ENCODE data around the gene RPL10L. TPM values are rescaled to one million over a fixed set of nuclear protein-coding genes. Genes with fewer than 3 reads are reported as not detected.

RPL10L gene
- total and polyA plus RNA-seq, 9 of the 15 experiments (the other 6 are each of a cell fraction or from before 2014, with no cell fraction given), result not detected

DNA sequence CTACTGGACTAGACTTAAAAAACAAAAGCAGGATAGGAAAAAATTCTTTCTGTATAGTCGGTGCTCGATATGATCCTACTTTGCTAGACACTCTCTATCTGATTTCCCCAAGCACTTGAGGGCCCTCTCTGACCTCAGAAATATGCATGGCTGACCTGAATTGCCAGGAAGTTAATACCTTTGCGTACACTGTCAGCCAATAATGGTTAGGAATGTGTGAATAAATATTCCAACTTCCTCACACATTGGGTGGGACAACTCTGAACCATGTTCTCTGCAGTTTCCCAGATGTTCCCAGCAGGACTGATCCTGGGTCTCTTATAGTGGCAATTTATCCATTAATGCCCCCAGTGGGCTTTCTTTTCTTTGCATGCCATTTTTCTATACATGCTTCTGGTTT lies 20.5 kb upstream of the RPL10L start:
- CTCF ChIA-PET (ENCODE audit: low intra/inter-chr PET ratio), result no interaction called here
- in situ Hi-C loops (cut with MboI), result no loop called here
- FAIRE-seq, result no peak

More for the DNA sequence above, 20.5 kb upstream of the RPL10L start:
- POLR2A ChIA-PET, result no interaction called here
- Histone ChIP-seq H3K9ac (ENCODE audit: insufficient read depth in 1 of 2, low read depth in 2 of 2, low read length in 2 of 2) (no peak overlapping the region), H3K27ac (ENCODE audit: extremely low read depth, low read depth, low read length) (no peak overlapping the region), H2AFZ (ENCODE audit: low read depth, low read length) (no peak overlapping the region), H3K9me3 (replicated peaks; ENCODE audit: control insufficient read depth, insufficient read depth, low read depth, low read length) (no peaks in the 10 kb centered on the region), H3K36me3 (ENCODE audit: control insufficient read depth, insufficient read depth, low read length) (no peaks in the 10 kb centered on the region), H3K27me3 (ENCODE audit: control insufficient read depth in 2 of 2, insufficient read depth in 2 of 2, low read length in 2 of 2) (no peaks in the 10 kb centered on the region), H3K79me2 (ENCODE audit: control insufficient read depth, insufficient read depth, low read length) (no peaks in the 10 kb centered on the region), H3K9me1 (ENCODE audit: control insufficient read depth, insufficient read depth, low read length) (no peaks in the 10 kb centered on the region), H3K4me1 (replicated peaks in 1 of 2; ENCODE audit: control insufficient read depth in 2 of 2, insufficient read depth in 2 of 2, low read length in 2 of 2) (no peaks in the 10 kb centered on the region), H4K20me1 (replicated peaks; ENCODE audit: control insufficient read depth, insufficient read depth, low read length) (no peaks in the 10 kb centered on the region), H3K4me3 (no peak overlapping the region), H3K4me2 (ENCODE audit: insufficient read depth, low read length) (no peak overlapping the region)
- intact Hi-C loops (cut with micrococcal nuclease), result no loop called here
- 0% methylated on average over 3 of the region's 3 CpGs for WGBS (ENCODE audit: insufficient coverage, low coverage, missing lambda C conversion rate)
- no TSS peak for BruUV-seq (replicated peaks)
- no peak for DNase-seq (ENCODE audit: extremely low read depth in 1 of 4, low spot score in 3 of 4)
- TF ChIP-seq ZNF140 (CRISPR knock-in tag; IDR thresholded peaks at IDR 0.05) (no peak), MYNN (IDR thresholded peaks at IDR 0.05) (no peak), MYNN (CRISPR knock-in tag; IDR thresholded peaks at IDR 0.05) (no peak)
- TF ChIP-seq, protein P1, sequence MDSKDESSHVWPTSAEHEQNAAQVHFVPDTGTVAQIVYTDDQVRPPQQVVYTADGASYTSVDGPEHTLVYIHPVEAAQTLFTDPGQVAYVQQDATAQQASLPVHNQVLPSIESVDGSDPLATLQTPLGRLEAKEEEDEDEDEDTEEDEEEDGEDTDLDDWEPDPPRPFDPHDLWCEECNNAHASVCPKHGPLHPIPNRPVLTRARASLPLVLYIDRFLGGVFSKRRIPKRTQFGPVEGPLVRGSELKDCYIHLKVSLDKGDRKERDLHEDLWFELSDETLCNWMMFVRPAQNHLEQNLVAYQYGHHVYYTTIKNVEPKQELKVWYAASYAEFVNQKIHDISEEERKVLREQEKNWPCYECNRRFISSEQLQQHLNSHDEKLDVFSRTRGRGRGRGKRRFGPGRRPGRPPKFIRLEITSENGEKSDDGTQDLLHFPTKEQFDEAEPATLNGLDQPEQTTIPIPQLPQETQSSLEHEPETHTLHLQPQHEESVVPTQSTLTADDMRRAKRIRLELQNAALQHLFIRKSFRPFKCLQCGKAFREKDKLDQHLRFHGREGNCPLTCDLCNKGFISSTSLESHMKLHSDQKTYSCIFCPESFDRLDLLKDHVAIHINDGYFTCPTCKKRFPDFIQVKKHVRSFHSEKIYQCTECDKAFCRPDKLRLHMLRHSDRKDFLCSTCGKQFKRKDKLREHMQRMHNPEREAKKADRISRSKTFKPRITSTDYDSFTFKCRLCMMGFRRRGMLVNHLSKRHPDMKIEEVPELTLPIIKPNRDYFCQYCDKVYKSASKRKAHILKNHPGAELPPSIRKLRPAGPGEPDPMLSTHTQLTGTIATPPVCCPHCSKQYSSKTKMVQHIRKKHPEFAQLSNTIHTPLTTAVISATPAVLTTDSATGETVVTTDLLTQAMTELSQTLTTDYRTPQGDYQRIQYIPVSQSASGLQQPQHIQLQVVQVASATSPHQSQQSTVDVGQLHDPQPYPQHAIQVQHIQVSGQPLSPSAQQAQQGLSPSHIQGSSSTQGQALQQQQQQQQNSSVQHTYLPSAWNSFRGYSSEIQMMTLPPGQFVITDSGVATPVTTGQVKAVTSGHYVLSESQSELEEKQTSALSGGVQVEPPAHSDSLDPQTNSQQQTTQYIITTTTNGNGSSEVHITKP (IDR thresholded peaks at IDR 0.05; ENCODE audit: partially characterized antibody), result no peak
- TF ChIP-seq, protein P2, sequence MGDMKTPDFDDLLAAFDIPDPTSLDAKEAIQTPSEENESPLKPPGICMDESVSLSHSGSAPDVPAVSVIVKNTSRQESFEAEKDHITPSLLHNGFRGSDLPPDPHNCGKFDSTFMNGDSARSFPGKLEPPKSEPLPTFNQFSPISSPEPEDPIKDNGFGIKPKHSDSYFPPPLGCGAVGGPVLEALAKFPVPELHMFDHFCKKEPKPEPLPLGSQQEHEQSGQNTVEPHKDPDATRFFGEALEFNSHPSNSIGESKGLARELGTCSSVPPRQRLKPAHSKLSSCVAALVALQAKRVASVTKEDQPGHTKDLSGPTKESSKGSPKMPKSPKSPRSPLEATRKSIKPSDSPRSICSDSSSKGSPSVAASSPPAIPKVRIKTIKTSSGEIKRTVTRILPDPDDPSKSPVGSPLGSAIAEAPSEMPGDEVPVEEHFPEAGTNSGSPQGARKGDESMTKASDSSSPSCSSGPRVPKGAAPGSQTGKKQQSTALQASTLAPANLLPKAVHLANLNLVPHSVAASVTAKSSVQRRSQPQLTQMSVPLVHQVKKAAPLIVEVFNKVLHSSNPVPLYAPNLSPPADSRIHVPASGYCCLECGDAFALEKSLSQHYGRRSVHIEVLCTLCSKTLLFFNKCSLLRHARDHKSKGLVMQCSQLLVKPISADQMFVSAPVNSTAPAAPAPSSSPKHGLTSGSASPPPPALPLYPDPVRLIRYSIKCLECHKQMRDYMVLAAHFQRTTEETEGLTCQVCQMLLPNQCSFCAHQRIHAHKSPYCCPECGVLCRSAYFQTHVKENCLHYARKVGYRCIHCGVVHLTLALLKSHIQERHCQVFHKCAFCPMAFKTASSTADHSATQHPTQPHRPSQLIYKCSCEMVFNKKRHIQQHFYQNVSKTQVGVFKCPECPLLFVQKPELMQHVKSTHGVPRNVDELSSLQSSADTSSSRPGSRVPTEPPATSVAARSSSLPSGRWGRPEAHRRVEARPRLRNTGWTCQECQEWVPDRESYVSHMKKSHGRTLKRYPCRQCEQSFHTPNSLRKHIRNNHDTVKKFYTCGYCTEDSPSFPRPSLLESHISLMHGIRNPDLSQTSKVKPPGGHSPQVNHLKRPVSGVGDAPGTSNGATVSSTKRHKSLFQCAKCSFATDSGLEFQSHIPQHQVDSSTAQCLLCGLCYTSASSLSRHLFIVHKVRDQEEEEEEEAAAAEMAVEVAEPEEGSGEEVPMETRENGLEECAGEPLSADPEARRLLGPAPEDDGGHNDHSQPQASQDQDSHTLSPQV (IDR thresholded peaks at IDR 0.05), result no peak
- no peak for ATAC-seq

All from K562 (cell line).